GM10266 (cell line): Measurements from ENCODE around the gene DNAL4.

Source experiments
- DNase-seq: peaks from one replicate; pipeline ENCODE4 v3.0.0; 2012; ENCODE audit errors: extremely low spot score
- TF ChIP-seq, protein P1 (sequence below): IDR thresholded peaks from 2 replicates; pipeline ENCODE4 v1.5.1; 2012; ENCODE audit warnings: mild to moderate bottlenecking, low read depth; ENCODE audit not compliant: control insufficient read depth, insufficient read depth; ENCODE audit errors: missing control alignments

Gene DNAL4

DNA sequence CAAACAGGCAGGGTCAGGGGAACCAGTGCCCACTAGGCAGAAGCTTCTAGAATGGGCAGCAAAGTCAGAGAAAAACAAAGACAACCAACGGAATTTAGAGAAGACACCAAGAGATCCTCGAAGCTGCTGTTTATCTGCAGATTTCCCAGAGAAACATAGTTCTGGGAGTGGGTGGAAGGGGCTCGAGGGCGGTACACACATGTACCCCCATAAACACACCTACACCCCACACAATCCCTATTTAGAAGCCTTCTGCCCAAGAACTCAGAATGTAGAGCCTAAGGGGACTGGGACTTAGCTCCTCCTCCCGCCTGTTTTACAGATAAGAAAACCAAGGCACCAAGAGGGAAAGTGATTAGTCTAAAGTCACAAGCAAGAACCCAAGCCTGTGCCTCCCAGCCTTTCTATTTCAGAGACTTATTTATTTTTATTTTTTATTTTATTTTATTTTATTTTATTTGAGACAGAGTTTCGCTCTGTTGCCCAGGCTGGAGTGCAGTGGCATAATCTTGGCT lies 43.5 kb upstream of the DNAL4 start:
- TF ChIP-seq, protein P1, sequence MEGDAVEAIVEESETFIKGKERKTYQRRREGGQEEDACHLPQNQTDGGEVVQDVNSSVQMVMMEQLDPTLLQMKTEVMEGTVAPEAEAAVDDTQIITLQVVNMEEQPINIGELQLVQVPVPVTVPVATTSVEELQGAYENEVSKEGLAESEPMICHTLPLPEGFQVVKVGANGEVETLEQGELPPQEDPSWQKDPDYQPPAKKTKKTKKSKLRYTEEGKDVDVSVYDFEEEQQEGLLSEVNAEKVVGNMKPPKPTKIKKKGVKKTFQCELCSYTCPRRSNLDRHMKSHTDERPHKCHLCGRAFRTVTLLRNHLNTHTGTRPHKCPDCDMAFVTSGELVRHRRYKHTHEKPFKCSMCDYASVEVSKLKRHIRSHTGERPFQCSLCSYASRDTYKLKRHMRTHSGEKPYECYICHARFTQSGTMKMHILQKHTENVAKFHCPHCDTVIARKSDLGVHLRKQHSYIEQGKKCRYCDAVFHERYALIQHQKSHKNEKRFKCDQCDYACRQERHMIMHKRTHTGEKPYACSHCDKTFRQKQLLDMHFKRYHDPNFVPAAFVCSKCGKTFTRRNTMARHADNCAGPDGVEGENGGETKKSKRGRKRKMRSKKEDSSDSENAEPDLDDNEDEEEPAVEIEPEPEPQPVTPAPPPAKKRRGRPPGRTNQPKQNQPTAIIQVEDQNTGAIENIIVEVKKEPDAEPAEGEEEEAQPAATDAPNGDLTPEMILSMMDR = no peak
- no peak for DNase-seq

DNA sequence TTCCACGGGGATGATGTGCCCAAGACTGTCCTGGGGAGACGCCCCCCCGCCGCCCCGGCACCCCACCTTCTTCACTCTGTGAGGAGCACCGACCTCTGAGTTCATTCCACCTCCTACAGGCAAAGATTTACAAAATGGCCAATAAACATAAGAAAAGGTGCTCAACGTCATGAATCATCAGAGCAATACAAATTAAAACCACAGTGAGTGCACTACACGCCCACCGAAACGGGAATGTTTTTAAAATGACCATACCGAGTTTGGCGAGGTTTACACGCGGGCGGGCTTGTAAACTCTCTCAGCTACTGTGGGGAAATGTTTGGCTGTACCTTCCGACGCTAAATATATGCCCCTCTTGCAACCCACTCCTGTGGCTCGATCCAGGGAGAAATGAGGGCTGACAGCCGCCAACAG lies 42.0 kb upstream of the DNAL4 start:
- TF ChIP-seq, protein P1 = no peak
- no peak for DNase-seq

DNA sequence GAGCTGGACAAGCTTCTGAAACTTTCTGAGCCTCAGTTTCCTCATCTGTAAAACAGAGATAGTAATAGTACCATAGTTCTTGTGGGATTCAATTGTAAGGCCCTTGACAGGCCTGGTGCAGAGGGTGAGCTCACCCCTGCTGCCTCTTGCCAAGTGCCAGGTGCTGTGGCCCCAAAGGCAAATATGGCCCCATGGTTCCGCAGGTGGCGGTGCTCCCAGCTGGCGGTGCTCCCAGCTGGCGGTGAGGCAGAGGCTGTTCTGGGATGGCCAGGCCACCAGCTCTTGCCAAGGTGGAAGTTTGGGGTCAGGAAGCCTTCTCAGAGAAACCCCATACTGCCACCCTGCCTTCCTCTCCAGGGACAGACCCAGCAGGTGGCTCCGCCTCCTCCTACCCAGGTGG lies 41.0 kb upstream of the DNAL4 start:
- no peak for DNase-seq
- TF ChIP-seq, protein P1 = no peak

DNA sequence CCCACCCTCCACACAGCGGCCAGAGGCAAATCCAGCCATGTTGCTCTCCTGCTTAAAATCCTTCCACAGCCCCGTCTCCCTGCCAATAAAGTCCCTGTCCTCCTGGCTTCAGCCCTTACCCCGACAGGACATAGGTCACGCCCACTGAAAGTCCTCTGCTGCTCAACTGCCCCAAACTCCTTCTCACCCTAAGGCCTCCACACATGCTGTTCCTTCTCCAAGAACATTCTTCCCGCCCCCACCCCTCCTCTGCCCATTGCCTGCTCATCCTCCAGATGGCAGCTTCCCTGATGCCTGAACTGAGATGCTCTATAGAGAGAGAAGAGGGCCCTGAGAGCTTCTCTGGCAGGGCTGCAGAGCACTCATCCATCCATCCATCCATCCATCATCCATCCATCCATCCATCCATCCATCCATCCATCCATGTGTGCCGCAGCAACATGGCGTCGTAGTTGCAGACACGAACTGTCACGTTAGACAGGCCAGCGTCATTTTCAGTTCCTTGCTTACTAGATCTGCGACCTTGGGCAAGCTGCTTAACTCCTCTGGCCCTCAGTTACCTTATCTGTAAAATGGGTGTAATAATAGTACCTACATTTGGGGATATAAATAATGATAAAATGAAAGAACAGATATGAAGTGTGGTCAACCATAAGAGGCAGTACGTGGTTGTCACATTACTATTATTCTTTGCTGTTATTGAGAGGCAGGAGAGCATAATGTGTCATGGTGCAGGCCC lies 40.4 kb upstream of the DNAL4 start:
- TF ChIP-seq, protein P1 = no peak
- no peak for DNase-seq

DNA sequence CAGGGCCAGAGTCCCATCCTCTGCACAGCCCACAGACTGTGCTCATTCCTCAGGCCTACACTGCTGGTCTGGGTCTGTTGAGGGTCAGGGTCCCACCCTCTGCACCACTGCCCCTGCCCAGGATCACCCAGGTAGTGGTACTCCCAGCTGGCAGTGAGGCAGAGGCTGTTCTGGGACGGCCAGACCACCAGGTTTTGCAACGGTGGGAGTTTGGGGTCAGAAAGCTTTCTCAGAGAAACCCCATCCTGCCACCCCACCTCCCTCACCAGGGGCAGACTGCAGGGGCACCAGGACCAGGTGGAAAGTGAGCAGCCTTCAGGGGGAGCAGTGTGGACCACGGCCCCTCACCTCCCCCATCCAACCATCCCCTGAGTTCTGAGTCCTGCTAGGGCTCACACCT lies 39.1 kb upstream of the DNAL4 start:
- TF ChIP-seq, protein P1 = no peak
- no peak for DNase-seq

DNA sequence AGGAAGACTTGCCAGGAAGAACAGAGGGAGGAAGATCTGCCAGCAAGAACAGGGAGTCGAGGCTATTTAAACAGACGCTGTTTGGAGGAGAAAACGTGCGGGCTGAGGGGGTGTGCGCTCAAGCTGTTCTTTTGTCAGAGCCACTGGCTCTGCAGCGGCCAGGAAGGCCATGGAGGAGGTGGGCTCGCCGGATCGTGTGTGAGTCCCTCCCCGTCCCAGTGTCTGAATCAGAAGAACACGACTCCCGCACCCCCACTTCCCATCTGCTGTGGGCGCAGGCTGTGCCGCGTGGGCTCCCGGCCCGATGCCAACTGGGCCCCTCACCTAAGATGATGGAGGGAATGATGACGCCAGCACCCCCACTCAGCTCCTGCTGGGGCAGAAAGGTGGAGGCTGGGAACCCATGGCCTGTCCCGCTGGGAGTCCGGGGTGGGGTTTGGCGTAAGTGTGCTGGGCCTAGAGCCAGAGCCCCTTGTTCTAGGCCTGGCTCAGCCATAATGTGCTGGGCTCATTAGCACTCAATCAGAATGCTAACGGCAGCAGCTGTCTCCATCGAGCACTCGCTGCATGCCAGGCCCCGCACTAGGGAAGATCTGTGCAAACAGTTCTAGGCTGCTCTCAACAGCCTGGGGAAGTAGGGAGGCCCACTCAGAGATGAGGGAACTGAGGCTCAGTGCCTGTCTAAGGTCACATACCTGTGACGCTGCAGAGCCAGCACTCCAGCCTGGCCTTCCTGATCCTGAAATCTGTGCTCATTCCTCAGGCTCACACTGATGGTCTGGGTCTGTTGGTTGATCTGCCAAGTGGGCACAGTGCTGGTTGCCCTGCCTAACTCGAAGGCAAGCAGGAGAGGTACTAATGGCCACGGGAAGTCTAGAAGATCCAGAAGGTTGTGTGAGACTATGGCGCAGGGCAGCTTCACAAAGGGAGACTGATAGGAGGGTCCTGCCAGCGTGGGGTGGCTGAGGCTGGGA lies 38.3 kb upstream of the DNAL4 start:
- TF ChIP-seq, protein P1 = no peak
- DNase-seq = no peak
